NOMO-1 treated with DMSO at 0.1 percent for 48 hours (cell line): ENCODE measurements around the gene DNMBP.
"Not testable (repeated sequence)": the region's sequence is repeated elsewhere in the genome, so short reads cannot be mapped to it uniquely, and the experiment has no call there.

Experiments used
- DNase-seq: peaks from one replicate; lab custom pipeline; 2025; ENCODE audit not compliant: unreplicated experiment; lab: John Stamatoyannopoulos, UW

The DNMBP gene

GRCh38 chr10:99870123-99870730, 139.5 kb downstream of the DNMBP start:
- DNase-seq, result no peak

GRCh38 chr10:99869581-99870122, 140.1 kb downstream of the DNMBP start:
- DNase-seq, result no peak

GRCh38 chr10:99867250-99867649, 142.5 kb downstream of the DNMBP start:
- DNase-seq, result not testable (repeated sequence)

- DNase-seq, result not testable (repeated sequence)
These were observed 146.1 kb downstream of the DNMBP start for GRCh38 chr10:99863535-99864240.

GRCh38 chr10:99860466-99860865, 149.3 kb downstream of the DNMBP start:
- no peak for DNase-seq

GRCh38 chr10:99859585-99859984, 150.2 kb downstream of the DNMBP start:
- no peak for DNase-seq

- no peak for DNase-seq
These were observed 150.9 kb downstream of the DNMBP start for GRCh38 chr10:99858849-99859248.

GRCh38 chr10:99855479-99856071, 154.2 kb downstream of the DNMBP start:
- no peak for DNase-seq

GRCh38 chr10:99854860-99855259, 154.9 kb downstream of the DNMBP start:
- DNase-seq, result peak; percentile 39

GRCh38 chr10:99853655-99854054, 156.1 kb downstream of the DNMBP start:
- no peak for DNase-seq

GRCh38 chr10:99852481-99853213, 157.1 kb downstream of the DNMBP start:
- DNase-seq, result no peak

GRCh38 chr10:99851825-99852224, 157.9 kb downstream of the DNMBP start:
- DNase-seq, result no peak

GRCh38 chr10:99850767-99851340, 158.9 kb downstream of the DNMBP start:
- peak; percentile 66 for DNase-seq

- DNase-seq, result no peak
These were observed 159.6 kb downstream of the DNMBP start for GRCh38 chr10:99850021-99850766.

- DNase-seq, result no peak
These were observed 160.2 kb downstream of the DNMBP start for GRCh38 chr10:99849536-99849935.

GRCh38 chr10:99849057-99849456, 160.7 kb downstream of the DNMBP start:
- no peak for DNase-seq

- DNase-seq, result peak; percentile 86
These were observed 163.8 kb downstream of the DNMBP start for GRCh38 chr10:99845837-99846382.

- no peak for DNase-seq
These were observed 165.3 kb downstream of the DNMBP start for GRCh38 chr10:99844433-99844955.

- DNase-seq, result no peak
These were observed 166.4 kb downstream of the DNMBP start for GRCh38 chr10:99843310-99843709.

GRCh38 chr10:99841746-99842145, 168.0 kb downstream of the DNMBP start:
- no peak for DNase-seq
